Spleen (tissue), 3 donors: Measurements from ENCODE around the gene BCO2.

Experiments used
- POLR2A ChIP-seq, 3 donors: fragments of 450-650 bp; IDR thresholded peaks; one replicate each; pipeline ENCODE4 v1.5.1; 2017; ENCODE audit warnings: antibody characterized with exemption in 3 of 3, mild to moderate bottlenecking in 1 of 3
- POLR2AphosphoS5 ChIP-seq, 3 donors: sonication (generic); formaldehyde crosslinking; IDR thresholded peaks; one replicate each; pipeline ENCODE4 v1.5.1; 2017; ENCODE audit warnings: antibody characterized with exemption in 3 of 3

DNA sequence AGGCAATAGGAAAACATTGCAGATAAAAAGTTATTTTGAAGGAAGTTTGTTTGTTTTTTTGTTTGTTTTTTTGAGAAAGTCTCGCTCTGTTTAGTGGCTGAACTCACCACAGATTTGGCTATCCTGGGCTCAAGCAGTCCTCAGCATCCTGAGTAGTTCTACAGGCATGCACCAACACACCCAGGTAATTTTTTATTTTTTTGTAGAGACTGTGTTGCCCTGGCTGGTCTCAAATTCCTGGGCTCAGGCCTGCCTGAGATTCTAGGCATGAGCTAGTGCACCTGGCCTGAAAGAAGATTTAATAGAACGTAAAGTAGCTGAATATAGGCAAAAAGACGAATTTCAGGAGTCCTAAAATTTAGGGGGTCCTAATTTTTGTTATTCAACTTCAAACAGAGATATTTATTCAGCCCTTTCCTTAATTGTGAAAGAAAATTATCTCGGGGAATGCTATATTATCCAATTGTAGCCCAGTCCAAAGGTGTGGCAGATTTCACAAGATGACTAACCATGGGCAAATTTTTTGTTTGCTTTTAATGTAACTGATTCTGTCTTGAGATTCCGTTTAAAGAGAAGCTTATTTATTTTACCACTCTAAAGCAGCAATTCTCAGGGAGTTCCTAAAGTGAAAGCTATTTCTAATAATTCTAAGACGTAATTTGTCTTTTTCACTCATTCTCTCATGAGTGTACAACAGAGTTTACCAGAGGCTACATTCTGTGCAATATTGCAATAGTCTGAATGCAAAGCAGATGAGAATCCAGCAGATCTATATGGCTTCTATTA, 12.4 kb upstream of the BCO2 start:
- no peak for TF ChIP-seq POLR2AphosphoS5 (IDR thresholded peaks at IDR 0.05)
- no peak for TF ChIP-seq POLR2A (IDR thresholded peaks at IDR 0.05)
